ENCODE data around the gene CAMP. TPM values are rescaled to one million over a fixed set of nuclear protein-coding genes. Genes with fewer than 3 reads are reported as not detected.

Gene CAMP
- total and polyA plus RNA-seq, 2 donors from 2014 or later, result not detected

GRCh38 chr3:48180531-48181253 lies 42.6 kb upstream of the CAMP start:
- no peaks in the 10 kb centered on the region for H3K27me3 ChIP-seq (ENCODE audit: control insufficient read depth, insufficient read depth, low read length)
- TF ChIP-seq, protein P1, sequence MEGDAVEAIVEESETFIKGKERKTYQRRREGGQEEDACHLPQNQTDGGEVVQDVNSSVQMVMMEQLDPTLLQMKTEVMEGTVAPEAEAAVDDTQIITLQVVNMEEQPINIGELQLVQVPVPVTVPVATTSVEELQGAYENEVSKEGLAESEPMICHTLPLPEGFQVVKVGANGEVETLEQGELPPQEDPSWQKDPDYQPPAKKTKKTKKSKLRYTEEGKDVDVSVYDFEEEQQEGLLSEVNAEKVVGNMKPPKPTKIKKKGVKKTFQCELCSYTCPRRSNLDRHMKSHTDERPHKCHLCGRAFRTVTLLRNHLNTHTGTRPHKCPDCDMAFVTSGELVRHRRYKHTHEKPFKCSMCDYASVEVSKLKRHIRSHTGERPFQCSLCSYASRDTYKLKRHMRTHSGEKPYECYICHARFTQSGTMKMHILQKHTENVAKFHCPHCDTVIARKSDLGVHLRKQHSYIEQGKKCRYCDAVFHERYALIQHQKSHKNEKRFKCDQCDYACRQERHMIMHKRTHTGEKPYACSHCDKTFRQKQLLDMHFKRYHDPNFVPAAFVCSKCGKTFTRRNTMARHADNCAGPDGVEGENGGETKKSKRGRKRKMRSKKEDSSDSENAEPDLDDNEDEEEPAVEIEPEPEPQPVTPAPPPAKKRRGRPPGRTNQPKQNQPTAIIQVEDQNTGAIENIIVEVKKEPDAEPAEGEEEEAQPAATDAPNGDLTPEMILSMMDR (IDR thresholded peaks at IDR 0.05; ENCODE audit: borderline replicate concordance, extremely low read depth, insufficient read depth), result no peak
- peaks cover 0 to 17% (median 0%) of the 10 kb centered on the region in 3 donors for H3K36me3 ChIP-seq (ENCODE audit: control insufficient read depth in 2 of 3, insufficient read depth in 3 of 3, low read length in 3 of 3)
- H3K4me1 ChIP-seq (ENCODE audit: control insufficient read depth in 2 of 3, insufficient read depth in 2 of 3, low read depth in 1 of 3, low read length in 3 of 3), result no peaks in the 10 kb centered on the region
- no peak overlapping the region for H3K9ac ChIP-seq (ENCODE audit: low read length in 3 of 3)
- H3K9me3 ChIP-seq (ENCODE audit: control insufficient read depth in 2 of 3, insufficient read depth in 1 of 3, low read length in 3 of 3), result no peaks in the 10 kb centered on the region
- no peak for DNase-seq
- H3K27ac ChIP-seq (ENCODE audit: low read depth in 2 of 2, low read length in 2 of 2), result no peak overlapping the region
- no peak for FAIRE-seq
- intact Hi-C loops (cut with DNase I), result no loop called here
- no peak overlapping the region for H3K4me3 ChIP-seq (ENCODE audit: low read length in 3 of 3)

DNA sequence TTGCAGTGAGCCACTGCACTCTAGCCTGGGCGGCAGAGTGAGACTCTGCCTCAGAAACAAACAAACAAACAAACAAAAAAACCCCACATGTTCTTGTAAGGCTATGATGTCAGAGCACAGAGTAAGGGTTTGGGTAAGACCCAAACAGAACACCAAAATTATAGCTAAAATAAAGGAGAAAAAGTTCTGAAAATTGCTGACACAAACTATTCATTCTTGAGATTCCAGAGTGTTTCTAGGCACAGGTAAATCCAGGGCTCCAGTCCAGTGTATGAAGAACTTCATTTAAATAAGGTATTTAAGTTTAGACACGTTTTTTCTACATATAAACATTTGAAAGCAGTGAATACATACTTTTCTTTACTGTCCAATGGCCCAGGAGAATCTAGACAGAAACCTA lies 39.0 kb upstream of the CAMP start:
- intact Hi-C loops (cut with DNase I), result no loop called here
- Histone ChIP-seq H3K4me1 (ENCODE audit: control insufficient read depth in 2 of 3, insufficient read depth in 2 of 3, low read depth in 1 of 3, low read length in 3 of 3) (peaks cover 2 to 7% (median 4%) of the 10 kb centered on the region in 3 donors), H3K36me3 (ENCODE audit: control insufficient read depth in 2 of 3, insufficient read depth in 3 of 3, low read length in 3 of 3) (peaks cover 0 to 12% (median 0%) of the 10 kb centered on the region in 3 donors), H3K4me3 (ENCODE audit: low read length in 3 of 3) (no peak overlapping the region), H3K27ac (ENCODE audit: low read depth in 2 of 2, low read length in 2 of 2) (no peak overlapping the region), H3K27me3 (ENCODE audit: control insufficient read depth, insufficient read depth, low read length) (no peaks in the 10 kb centered on the region), H3K9me3 (ENCODE audit: control insufficient read depth in 2 of 3, insufficient read depth in 1 of 3, low read length in 3 of 3) (no peaks in the 10 kb centered on the region), H3K9ac (ENCODE audit: low read length in 3 of 3) (no peak overlapping the region)
- no peak for DNase-seq
- TF ChIP-seq, protein P1 (IDR thresholded peaks at IDR 0.05; ENCODE audit: borderline replicate concordance, extremely low read depth, insufficient read depth), result no peak
- FAIRE-seq, result no peak

- FAIRE-seq (no peak), DNase-seq (no peak)
- no peak overlapping the region for H3K9ac ChIP-seq (ENCODE audit: low read length in 3 of 3)
- H3K36me3 ChIP-seq (ENCODE audit: control insufficient read depth in 2 of 3, insufficient read depth in 3 of 3, low read length in 3 of 3), result peaks cover 0 to 10% (median 0%) of the 10 kb centered on the region in 3 donors
- H3K4me3 ChIP-seq (ENCODE audit: low read length in 3 of 3), result no peak overlapping the region
- H3K27ac ChIP-seq (ENCODE audit: low read depth in 2 of 2, low read length in 2 of 2), result no peak overlapping the region
- TF ChIP-seq, protein P1 (IDR thresholded peaks at IDR 0.05; ENCODE audit: borderline replicate concordance, extremely low read depth, insufficient read depth), result no peak
- intact Hi-C loops (cut with DNase I), result no loop called here
- peaks cover 2 to 7% (median 4%) of the 10 kb centered on the region in 3 donors for H3K4me1 ChIP-seq (ENCODE audit: control insufficient read depth in 2 of 3, insufficient read depth in 2 of 3, low read depth in 1 of 3, low read length in 3 of 3)
- no peaks in the 10 kb centered on the region for H3K9me3 ChIP-seq (ENCODE audit: control insufficient read depth in 2 of 3, insufficient read depth in 1 of 3, low read length in 3 of 3)
- H3K27me3 ChIP-seq (ENCODE audit: control insufficient read depth, insufficient read depth, low read length), result no peaks in the 10 kb centered on the region
Measured at GRCh38 chr3:48185129-48185528, 38.2 kb upstream of the CAMP start.

Measured in kidney (tissue), 14 donors.